Measurements from ENCODE around the gene RNF14.

Gene RNF14

GRCh38 chr5:141958546-141959172 is 10.2 kb upstream of the RNF14 start:
- H3K27ac ChIP-seq = no peak overlapping the region
- no peak for TF ChIP-seq ZFX (IDR thresholded peaks at IDR 0.05; ENCODE audit: borderline replicate concordance)
- TF ChIP-seq, protein P1, sequence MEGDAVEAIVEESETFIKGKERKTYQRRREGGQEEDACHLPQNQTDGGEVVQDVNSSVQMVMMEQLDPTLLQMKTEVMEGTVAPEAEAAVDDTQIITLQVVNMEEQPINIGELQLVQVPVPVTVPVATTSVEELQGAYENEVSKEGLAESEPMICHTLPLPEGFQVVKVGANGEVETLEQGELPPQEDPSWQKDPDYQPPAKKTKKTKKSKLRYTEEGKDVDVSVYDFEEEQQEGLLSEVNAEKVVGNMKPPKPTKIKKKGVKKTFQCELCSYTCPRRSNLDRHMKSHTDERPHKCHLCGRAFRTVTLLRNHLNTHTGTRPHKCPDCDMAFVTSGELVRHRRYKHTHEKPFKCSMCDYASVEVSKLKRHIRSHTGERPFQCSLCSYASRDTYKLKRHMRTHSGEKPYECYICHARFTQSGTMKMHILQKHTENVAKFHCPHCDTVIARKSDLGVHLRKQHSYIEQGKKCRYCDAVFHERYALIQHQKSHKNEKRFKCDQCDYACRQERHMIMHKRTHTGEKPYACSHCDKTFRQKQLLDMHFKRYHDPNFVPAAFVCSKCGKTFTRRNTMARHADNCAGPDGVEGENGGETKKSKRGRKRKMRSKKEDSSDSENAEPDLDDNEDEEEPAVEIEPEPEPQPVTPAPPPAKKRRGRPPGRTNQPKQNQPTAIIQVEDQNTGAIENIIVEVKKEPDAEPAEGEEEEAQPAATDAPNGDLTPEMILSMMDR (IDR thresholded peaks at IDR 0.05) = no peak

DNA sequence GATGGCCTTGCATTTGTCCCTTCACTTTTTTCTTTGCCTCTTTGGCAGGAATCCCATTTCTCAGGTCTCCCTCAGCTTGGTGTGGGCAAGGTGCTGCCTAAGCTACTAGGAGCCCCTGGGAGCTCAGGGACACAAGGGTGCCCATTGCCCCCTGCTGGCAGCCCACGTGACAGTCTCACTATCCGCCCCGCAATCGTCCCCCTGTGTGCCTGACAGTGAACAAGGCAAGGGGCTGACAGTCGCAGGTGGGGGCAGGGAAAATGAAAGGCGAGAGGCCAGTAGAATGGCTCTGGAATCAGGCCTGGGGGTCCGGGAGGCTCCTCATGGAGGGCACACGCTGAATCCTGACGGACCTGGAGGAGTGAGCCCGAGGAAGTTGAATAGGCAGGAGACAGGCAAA is 8.9 kb upstream of the RNF14 start:
- no peak overlapping the region for H3K27ac ChIP-seq
- no peak for TF ChIP-seq ZFX (IDR thresholded peaks at IDR 0.05; ENCODE audit: borderline replicate concordance)
- TF ChIP-seq, protein P1 (IDR thresholded peaks at IDR 0.05) = peak; percentile 3; the same call in 1 of the 2 replicates

DNA sequence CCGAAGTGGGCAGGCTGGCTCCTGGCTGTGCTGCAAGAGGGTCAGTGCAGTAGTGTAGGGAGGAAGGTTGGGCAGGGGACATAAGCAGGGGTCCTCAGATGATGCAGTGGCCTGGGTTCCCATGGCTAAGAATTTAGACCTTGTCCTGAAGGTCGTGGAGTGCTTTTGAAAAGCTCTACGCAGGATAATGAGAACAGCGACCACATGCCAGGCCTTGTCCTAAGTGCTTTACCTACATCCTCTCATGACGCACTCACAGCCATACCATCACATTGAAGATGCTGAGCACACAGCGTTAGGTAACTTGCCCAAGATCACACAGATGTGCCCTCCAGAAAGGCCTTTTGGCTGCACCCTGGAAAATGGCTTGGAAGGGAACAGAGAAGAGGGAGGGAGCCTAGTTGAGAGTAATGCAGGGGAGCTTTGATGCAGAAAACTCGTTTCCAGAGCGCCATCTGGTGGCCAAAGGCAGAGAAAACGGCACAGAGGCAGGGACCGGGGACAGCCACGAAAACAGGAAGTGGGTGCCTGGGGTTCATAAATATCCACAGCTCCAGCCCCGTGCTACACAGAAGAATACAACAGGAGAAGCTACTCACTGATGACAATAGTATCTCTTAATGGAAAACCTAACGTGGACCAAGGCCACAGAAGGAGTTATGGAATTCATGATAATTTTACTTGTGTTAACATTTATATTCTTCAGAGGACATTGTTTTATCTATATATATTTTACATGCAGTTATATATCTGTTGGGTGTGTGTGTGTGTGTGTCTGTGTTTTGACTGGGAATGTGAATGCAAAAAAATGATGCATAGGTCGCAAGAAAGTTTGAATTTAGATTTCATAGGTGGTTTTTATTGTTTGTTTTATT is 8.2 kb upstream of the RNF14 start:
- H3K27ac ChIP-seq = no peak overlapping the region

DNA sequence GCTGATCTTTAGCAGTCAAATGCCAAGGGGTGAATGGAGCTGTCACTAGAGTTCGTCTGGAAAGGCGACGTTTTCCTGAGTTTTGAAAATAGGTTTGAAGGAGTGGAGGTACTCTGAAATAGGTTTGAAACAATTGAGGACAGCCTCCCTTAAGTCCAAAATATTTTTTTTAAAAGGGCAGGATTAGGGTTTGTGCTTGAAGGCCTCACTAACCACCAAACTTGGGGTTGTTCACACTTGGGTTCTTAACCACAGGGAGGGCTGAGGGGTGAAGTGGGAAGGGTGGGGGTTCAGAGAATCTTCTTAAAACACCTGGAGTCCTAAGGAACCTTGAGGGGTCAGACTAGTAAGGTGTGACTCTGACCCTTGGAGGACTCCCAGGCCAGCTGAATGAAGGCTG is 7.4 kb upstream of the RNF14 start:
- no peak overlapping the region for H3K27ac ChIP-seq
- TF ChIP-seq, protein P1 (IDR thresholded peaks at IDR 0.05) = no peak
- no peak for TF ChIP-seq ZFX (IDR thresholded peaks at IDR 0.05; ENCODE audit: borderline replicate concordance)

More for the DNA sequence above, 8.2 kb upstream of the RNF14 start:
- no peak for TF ChIP-seq ZFX (IDR thresholded peaks at IDR 0.05; ENCODE audit: borderline replicate concordance)
- TF ChIP-seq, protein P1 (IDR thresholded peaks at IDR 0.05) = peak; percentile 82

DNA sequence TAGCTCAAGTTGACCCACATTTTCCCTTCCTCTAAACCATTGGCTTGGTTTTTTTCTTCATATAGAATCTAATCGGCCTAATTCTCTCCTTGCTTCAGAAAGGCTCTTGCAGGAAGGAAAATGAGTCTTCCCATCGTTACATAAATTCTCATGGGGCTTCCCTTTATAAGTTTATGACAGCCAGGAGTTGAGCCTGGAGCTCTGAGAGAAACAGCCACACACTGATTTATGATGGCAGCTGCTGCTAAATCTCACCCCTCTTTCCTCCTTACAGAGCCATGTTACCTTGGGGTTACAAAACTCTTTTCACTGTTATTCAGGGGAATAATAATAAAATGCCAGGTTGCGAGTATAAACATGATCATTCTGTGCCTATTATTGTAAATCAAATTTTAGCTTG is 5.2 kb upstream of the RNF14 start:
- no peak for TF ChIP-seq ZFX (IDR thresholded peaks at IDR 0.05; ENCODE audit: borderline replicate concordance)
- TF ChIP-seq, protein P1 (IDR thresholded peaks at IDR 0.05) = no peak
- no peak overlapping the region for H3K27ac ChIP-seq

DNA sequence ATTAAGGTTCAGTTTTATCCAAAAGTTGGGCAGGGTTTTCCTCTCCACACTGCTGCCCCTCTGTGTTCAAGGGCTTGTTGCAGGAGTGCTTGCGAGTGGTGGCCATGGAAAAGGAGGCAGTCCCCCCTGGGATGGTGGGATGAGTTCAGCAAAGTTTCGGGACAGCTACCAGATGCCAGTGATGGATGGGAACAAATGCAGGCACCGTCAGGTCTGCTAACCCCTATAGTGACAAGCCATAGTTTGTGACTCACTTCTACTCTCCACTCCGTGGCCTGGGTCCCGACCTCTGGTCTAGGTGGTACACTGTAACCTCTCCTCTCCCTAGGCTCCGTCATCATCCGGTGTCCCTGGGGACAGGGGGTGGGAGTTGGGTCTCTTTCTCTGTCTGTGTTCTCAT is 3.8 kb upstream of the RNF14 start:
- TF ChIP-seq, protein P1 (IDR thresholded peaks at IDR 0.05) = no peak
- TF ChIP-seq ZFX (IDR thresholded peaks at IDR 0.05; ENCODE audit: borderline replicate concordance) = no peak
- no peak overlapping the region for H3K27ac ChIP-seq
